HFFc6 (cell line): ENCODE measurements around the gene PARVG. TPM values are rescaled to one million over a fixed set of nuclear protein-coding genes. Genes with fewer than 3 reads are reported as not detected.

ENCODE experiments used
- DNase-seq: peaks from one replicate; pipeline ENCODE4 v3.0.0-alpha.2; 2018
- H3K27ac Mint-ChIP-seq: 2 replicates; pipeline ENCODE4 v1.8.0; 2020; ENCODE audit warnings: mild to moderate bottlenecking, mixed read lengths
- H3K27me3 Mint-ChIP-seq: 2 replicates; pipeline ENCODE4 v1.8.0; 2021; ENCODE audit warnings: mild to moderate bottlenecking, moderate library complexity, mixed read lengths; ENCODE audit not compliant: insufficient read depth
- H3K36me3 Mint-ChIP-seq: 2 replicates; pipeline ENCODE4 v1.8.0; 2021; ENCODE audit warnings: low read depth, mixed read lengths
- H3K4me1 Mint-ChIP-seq: 2 replicates; pipeline ENCODE4 v1.8.0; 2020; ENCODE audit warnings: low read depth, mixed read lengths
- H3K4me3 Mint-ChIP-seq: 2 replicates; pipeline ENCODE4 v1.8.0; 2020; ENCODE audit warnings: mild to moderate bottlenecking, moderate library complexity, mixed read lengths
- H3K9me3 Mint-ChIP-seq: 2 replicates; pipeline ENCODE4 v1.8.0; 2020; ENCODE audit warnings: mild to moderate bottlenecking, mixed read lengths
- CTCF ChIP-seq: fragments of 200-600 bp; sonication (generic); IDR thresholded peaks from 2 replicates; pipeline ENCODE4 v1.5.0; 2021; ENCODE audit warnings: antibody characterized with exemption, mild to moderate bottlenecking
- total RNA-seq, 6 experiments: library from RNA; stranded (reverse); fragmentation: NEBNext Ultra II Directional; extraction: Animal tissue kit (Norgen Biotek cat#: 25700); gene quantifications; 2 replicates in 1 of 6; 3 replicates in 5 of 6; pipeline ENCODE4 v1.2.3, GENCODE V29; 2021

PARVG gene
- total RNA-seq, 6 experiments from 2014 or later: not detected

DNA sequence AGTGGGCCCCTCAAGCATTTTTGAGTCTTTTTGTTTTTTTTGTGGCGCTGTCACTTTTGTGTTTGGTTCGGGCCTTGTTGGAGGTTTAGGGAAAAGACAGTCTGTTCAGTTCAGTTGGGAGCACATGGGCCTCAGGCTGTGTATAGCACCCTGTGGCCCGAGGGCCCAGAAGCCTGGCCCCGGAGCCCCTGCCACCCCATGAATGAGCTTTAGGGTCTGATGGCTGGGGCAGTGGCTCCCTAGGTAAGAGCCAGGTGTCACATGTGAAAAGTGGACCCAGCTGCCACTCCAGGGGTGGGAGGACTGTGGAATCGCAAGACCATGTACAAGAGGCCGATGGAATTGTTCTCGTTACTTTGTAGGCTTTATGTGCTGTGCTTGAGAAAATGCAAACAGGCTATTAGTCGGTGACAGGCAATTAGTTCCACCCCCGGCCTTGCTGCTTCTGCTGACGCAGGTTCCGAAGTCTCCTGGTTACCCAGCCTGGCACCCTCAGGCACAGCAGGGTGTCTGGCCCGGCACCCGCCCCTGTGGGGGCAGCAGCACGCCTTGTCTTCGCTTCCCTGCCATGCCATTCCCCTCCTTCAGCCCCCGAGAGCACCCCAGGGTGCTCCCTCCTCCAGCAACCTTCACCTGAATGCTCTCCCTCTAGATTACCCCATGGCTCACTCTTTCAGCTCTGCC, 38.2 kb upstream of the PARVG start:
- no peak for TF ChIP-seq CTCF
- Mint-ChIP-seq H3K4me3 (no peak overlapping the region), H3K27ac (no peak overlapping the region), H3K27me3 (no peaks in the 10 kb centered on the region; the same call in 1 of the 2 replicates), H3K9me3 (peaks cover 4% of the 10 kb centered on the region), H3K36me3 (peaks cover 22% of the 10 kb centered on the region), H3K4me1 (no peaks in the 10 kb centered on the region)
- DNase-seq: no peak

GRCh38 chr22:44143105-44143474, 37.6 kb upstream of the PARVG start:
- no peak for TF ChIP-seq CTCF
- no peak overlapping the region for H3K27ac Mint-ChIP-seq
- no peaks in the 10 kb centered on the region; the same call in 1 of the 2 replicates for H3K27me3 Mint-ChIP-seq
- DNase-seq: no peak
- no peaks in the 10 kb centered on the region for H3K4me1 Mint-ChIP-seq
- no peaks in the 10 kb centered on the region; the same call in 1 of the 2 replicates for H3K9me3 Mint-ChIP-seq
- peaks cover 16% of the 10 kb centered on the region for H3K36me3 Mint-ChIP-seq
- no peak overlapping the region for H3K4me3 Mint-ChIP-seq

- no peak overlapping the region for H3K4me3 Mint-ChIP-seq
- no peak overlapping the region for H3K27ac Mint-ChIP-seq
- no peak for DNase-seq
- H3K36me3 Mint-ChIP-seq: peaks cover 13% of the 10 kb centered on the region
- no peaks in the 10 kb centered on the region; the same call in 1 of the 2 replicates for H3K27me3 Mint-ChIP-seq
- H3K9me3 Mint-ChIP-seq: no peaks in the 10 kb centered on the region; the same call in 1 of the 2 replicates
- H3K4me1 Mint-ChIP-seq: no peaks in the 10 kb centered on the region
- no peak for TF ChIP-seq CTCF
Observed at GRCh38 chr22:44143579-44143978, 37.1 kb upstream of the PARVG start.

- H3K9me3 Mint-ChIP-seq: no peaks in the 10 kb centered on the region; the same call in 1 of the 2 replicates
- H3K4me3 Mint-ChIP-seq: no peak overlapping the region
- DNase-seq: no peak
- H3K4me1 Mint-ChIP-seq: no peaks in the 10 kb centered on the region
- H3K27me3 Mint-ChIP-seq: no peaks in the 10 kb centered on the region; the same call in 1 of the 2 replicates
- peaks cover 8% of the 10 kb centered on the region for H3K36me3 Mint-ChIP-seq
- TF ChIP-seq CTCF: no peak
- no peak overlapping the region for H3K27ac Mint-ChIP-seq
Observed at GRCh38 chr22:44144046-44144569, 36.6 kb upstream of the PARVG start.

DNA sequence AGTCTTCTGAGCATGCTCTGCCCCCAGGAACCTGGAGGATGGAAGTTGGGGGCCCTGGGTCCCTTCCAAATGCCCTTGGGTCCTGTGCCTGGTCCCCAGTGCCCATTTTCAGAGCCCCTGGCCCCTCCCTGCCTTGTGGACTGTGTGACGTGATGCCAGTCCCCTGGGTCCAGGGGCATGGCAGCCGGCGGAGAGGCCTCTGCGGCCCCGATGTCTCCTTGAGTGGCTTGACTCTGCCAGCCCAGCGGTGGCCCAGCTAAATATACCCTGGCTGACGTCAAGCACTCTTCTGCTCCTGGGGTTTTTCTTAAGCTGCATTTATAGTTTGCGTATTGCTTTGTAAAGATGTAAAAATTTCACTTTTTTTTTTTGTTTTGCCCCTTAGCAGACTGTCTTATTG, 35.2 kb upstream of the PARVG start:
- no peak for TF ChIP-seq CTCF
- Mint-ChIP-seq H3K4me1 (no peaks in the 10 kb centered on the region), H3K9me3 (no peaks in the 10 kb centered on the region; the same call in 1 of the 2 replicates), H3K27me3 (peaks cover 5% of the 10 kb centered on the region), H3K27ac (no peak overlapping the region), H3K4me3 (no peak overlapping the region), H3K36me3 (peaks cover 7% of the 10 kb centered on the region)
- no peak for DNase-seq
